HepG2 (cell line): ENCODE data around the gene SSBP4. TPM values are rescaled to one million over a fixed set of nuclear protein-coding genes. Genes with fewer than 3 reads are reported as not detected.
A peak's percentile ranks its signal among the peaks of the same experiment; 100 is the strongest.

Source experiments
- ADNP ChIP-seq: sonication (generic); formaldehyde crosslinking; IDR thresholded peaks from 2 replicates; pipeline ENCODE4 v1.4.0; 2020; ENCODE audit warnings: missing genetic modification reagents
- CHD2 ChIP-seq: IDR thresholded peaks from 2 replicates; pipeline ENCODE4 v1.6.1; 2011; ENCODE audit warnings: low read depth, low read length, improper control_type of control experiment
- EP300 ChIP-seq, 3 experiments: sonication (generic) in 1 of 3; formaldehyde crosslinking in 1 of 3; IDR thresholded peaks; 2 replicates each; pipeline versions ENCODE4 v1.5.1 to v1.6.1; 2011 to 2020; ENCODE audit warnings: low read depth in 2 of 3, low read length in 2 of 3, borderline replicate concordance in 1 of 3, improper control_type of control experiment in 1 of 3, mild to moderate bottlenecking in 1 of 3, missing genetic modification reagents in 1 of 3, moderate library complexity in 1 of 3
- FOXO1 ChIP-seq: sonication (generic); formaldehyde crosslinking; IDR thresholded peaks from 2 replicates; pipeline ENCODE4 v1.4.0; 2020; ENCODE audit warnings: missing genetic modification reagents
- PAF1 ChIP-seq: IDR thresholded peaks from 2 replicates; pipeline ENCODE4 v1.6.1; 2016; ENCODE audit warnings: missing genetic modification reagents, missing compliant biosample characterization
- PITX1 ChIP-seq: sonication (generic); formaldehyde crosslinking; IDR thresholded peaks from 2 replicates; pipeline ENCODE4 v1.5.1; 2020; ENCODE audit warnings: mild to moderate bottlenecking, missing genetic modification reagents
- POLR2A ChIP-seq, 2 experiments: IDR thresholded peaks; 2 replicates each; pipeline ENCODE4 v1.6.1; 2011; ENCODE audit warnings: low read depth in 2 of 2, low read length in 2 of 2, mild to moderate bottlenecking in 1 of 2, moderate library complexity in 1 of 2; ENCODE audit not compliant: insufficient read depth in 1 of 2
- RFX3 ChIP-seq: IDR thresholded peaks from 2 replicates; pipeline ENCODE4 v1.6.1; 2016; ENCODE audit warnings: missing biosample characterization, missing genetic modification reagents
- SIX4 ChIP-seq: sonication (generic); formaldehyde crosslinking; IDR thresholded peaks from 2 replicates; pipeline ENCODE4 v1.4.0; 2020; ENCODE audit warnings: missing genetic modification reagents
- SPEN ChIP-seq: sonication (generic); formaldehyde crosslinking; IDR thresholded peaks from 2 replicates; pipeline ENCODE4 v1.5.1; 2020; ENCODE audit warnings: low read depth, mild to moderate bottlenecking, missing genetic modification reagents
- ZNF263 ChIP-seq: sonication (generic); formaldehyde crosslinking; IDR thresholded peaks from 2 replicates; pipeline ENCODE4 v1.4.0; 2020; ENCODE audit warnings: missing genetic modification reagents
- ZNF296 ChIP-seq: sonication (generic); formaldehyde crosslinking; conservative IDR thresholded peaks from 2 replicates; pipeline ENCODE4 v1.5.0; 2020; ENCODE audit warnings: mild to moderate bottlenecking, missing genetic modification reagents
- ZNF30 ChIP-seq: sonication (generic); formaldehyde crosslinking; IDR thresholded peaks from 2 replicates; pipeline ENCODE4 v1.5.0; 2020; ENCODE audit warnings: mild to moderate bottlenecking, missing genetic modification reagents
- ZNF652 ChIP-seq: IDR thresholded peaks from 2 replicates; pipeline ENCODE4 v1.6.1; 2016; ENCODE audit warnings: low read depth, borderline replicate concordance
- ZNF672 ChIP-seq: sonication (generic); formaldehyde crosslinking; IDR thresholded peaks from 2 replicates; pipeline ENCODE4 v1.8.1; 2022; ENCODE audit warnings: missing genetic modification reagents
- ZNF773 ChIP-seq: sonication (generic); formaldehyde crosslinking; IDR thresholded peaks from 2 replicates; pipeline ENCODE4 v1.4.0; 2020; ENCODE audit warnings: missing genetic modification reagents, borderline replicate concordance
- ZNF83 ChIP-seq: sonication (generic); formaldehyde crosslinking; IDR thresholded peaks from 2 replicates; pipeline ENCODE4 v1.4.0; 2020; ENCODE audit warnings: missing genetic modification reagents, mild to moderate bottlenecking, borderline replicate concordance
- ZNF850 ChIP-seq: sonication (generic); formaldehyde crosslinking; conservative IDR thresholded peaks from 2 replicates; pipeline ENCODE4 v1.9.0; 2021; ENCODE audit warnings: mild to moderate bottlenecking, missing genetic modification reagents
- polyA plus RNA-seq, 8 experiments: library from polyadenylated mRNA; depleted of rRNA in 3 of 8; stranded (reverse) in 7 of 8; unstranded in 1 of 8; fragments of >200 nt; fragmentation: Illumina TruSeq in 4 of 8; extraction: Trizol in 4 of 8; gene quantifications; 2 replicates each; pipeline versions ENCODE4 v1.2.1 to v1.2.3, GENCODE V29; 2011 to 2016; ENCODE audit warnings: low read depth in 4 of 8, missing spikeins in 1 of 8, mixed read lengths in 1 of 8; ENCODE audit not compliant: insufficient read depth in 1 of 8
- total RNA-seq, 5 experiments: library from RNA; depleted of rRNA; stranded (reverse); fragments of >200 nt; fragmentation: Illumina TruSeq; extraction: Trizol; gene quantifications; 2 replicates each; pipeline ENCODE4 v1.2.3, GENCODE V29; 2016; ENCODE audit warnings: low read depth in 1 of 5
- TF ChIP-seq, protein P1 (sequence below): sonication (generic); formaldehyde crosslinking; IDR thresholded peaks from 2 replicates; pipeline ENCODE4 v1.8.0; 2022; ENCODE audit warnings: missing genetic modification reagents, mild to moderate bottlenecking, moderate library complexity, borderline replicate concordance
- TF ChIP-seq, protein P2 (sequence below): sonication (generic); formaldehyde crosslinking; IDR thresholded peaks from 2 replicates; pipeline ENCODE4 v1.9.0; 2021; ENCODE audit warnings: mild to moderate bottlenecking, missing genetic modification reagents
- TF ChIP-seq, protein P3 (sequence below): sonication (generic); formaldehyde crosslinking; IDR thresholded peaks from 2 replicates; pipeline ENCODE4 v1.4.0; 2020; ENCODE audit warnings: missing genetic modification reagents

The SSBP4 gene
- total and polyA plus RNA-seq, 2 of the 13 experiments (the other 11 are each of a cell fraction or from before 2014, with no cell fraction given) = 20.8 to 39.5 TPM

DNA sequence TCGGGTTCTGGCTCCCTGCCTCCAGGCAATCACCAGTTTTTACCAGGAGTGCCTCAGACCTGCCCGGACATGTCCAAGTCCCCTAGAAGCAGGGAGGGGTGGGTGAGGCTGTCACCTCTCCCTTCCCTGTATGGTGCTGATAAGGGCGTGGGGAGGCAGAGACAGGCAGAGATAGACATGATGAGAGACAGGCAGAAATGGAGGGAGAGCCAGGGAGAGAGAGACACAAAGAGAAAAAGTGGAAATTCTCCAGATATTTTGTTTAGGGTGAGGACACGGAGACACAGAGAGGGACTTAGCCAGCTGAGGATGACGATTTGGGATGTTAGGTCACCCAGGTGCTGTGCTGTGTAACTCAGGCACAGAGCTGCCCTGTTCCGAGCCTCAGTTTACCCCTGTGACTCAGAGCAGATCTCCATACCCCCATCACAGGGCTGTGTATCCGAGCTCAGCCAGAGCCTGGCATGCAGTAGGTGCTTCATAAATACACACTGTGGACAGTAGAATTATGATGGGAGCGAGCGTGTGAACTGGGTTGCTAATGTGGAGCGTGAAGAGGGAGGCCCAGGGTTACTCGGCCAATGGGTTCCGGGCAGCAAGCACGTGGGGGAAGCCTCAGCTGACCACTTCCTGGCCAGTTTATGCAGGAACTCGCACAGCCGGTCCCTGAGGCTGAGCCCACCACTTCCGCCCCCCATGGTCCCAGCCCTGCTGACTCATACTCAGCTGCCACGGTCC lies 45.1 kb upstream of the SSBP4 start (continued):
- TF ChIP-seq SIX4 (CRISPR knock-in tag) (peak; percentile 37; the same call in 1 of the 2 replicates), ZNF773 (CRISPR knock-in tag) (no peak), PITX1 (CRISPR knock-in tag) (peak; percentile 28; the same call in 1 of the 2 replicates), PAF1 (CRISPR knock-in tag) (no peak), CHD2 (no peak), FOXO1 (peak; percentile 72; the same call in 1 of the 2 replicates), RFX3 (CRISPR knock-in tag) (no peak), ZNF652 (no peak), ZNF672 (CRISPR knock-in tag) (no peak), ZNF850 (CRISPR knock-in tag) (no peak), ADNP (CRISPR knock-in tag) (peak; percentile 59; the same call in 1 of the 2 replicates), SPEN (peak; percentile 92), ZNF263 (CRISPR knock-in tag) (peak; percentile 63), POLR2A (IDR thresholded peaks at IDR 0.05; ENCODE audit: insufficient read depth in 1 of 2, low read depth in 2 of 2, low read length in 2 of 2) (peak in 1 of 2 experiments; percentile 64; a peak in 2 of 4 replicates), ZNF296 (CRISPR knock-in tag) (peak; percentile 98), ZNF30 (no peak), ZNF83 (CRISPR knock-in tag) (no peak), EP300 (IDR thresholded peaks at IDR 0.05; ENCODE audit: low read depth in 2 of 2, low read length in 2 of 2) (peak in 1 of 2 experiments; percentile 83; a peak in 2 of 4 replicates), EP300 (CRISPR knock-in tag; IDR thresholded peaks at IDR 0.05; ENCODE audit: borderline replicate concordance) (peak; percentile 77)
- TF ChIP-seq, protein P1, sequence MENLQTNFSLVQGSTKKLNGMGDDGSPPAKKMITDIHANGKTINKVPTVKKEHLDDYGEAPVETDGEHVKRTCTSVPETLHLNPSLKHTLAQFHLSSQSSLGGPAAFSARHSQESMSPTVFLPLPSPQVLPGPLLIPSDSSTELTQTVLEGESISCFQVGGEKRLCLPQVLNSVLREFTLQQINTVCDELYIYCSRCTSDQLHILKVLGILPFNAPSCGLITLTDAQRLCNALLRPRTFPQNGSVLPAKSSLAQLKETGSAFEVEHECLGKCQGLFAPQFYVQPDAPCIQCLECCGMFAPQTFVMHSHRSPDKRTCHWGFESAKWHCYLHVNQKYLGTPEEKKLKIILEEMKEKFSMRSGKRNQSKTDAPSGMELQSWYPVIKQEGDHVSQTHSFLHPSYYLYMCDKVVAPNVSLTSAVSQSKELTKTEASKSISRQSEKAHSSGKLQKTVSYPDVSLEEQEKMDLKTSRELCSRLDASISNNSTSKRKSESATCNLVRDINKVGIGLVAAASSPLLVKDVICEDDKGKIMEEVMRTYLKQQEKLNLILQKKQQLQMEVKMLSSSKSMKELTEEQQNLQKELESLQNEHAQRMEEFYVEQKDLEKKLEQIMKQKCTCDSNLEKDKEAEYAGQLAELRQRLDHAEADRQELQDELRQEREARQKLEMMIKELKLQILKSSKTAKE = peak; percentile 94
- TF ChIP-seq, protein P2, sequence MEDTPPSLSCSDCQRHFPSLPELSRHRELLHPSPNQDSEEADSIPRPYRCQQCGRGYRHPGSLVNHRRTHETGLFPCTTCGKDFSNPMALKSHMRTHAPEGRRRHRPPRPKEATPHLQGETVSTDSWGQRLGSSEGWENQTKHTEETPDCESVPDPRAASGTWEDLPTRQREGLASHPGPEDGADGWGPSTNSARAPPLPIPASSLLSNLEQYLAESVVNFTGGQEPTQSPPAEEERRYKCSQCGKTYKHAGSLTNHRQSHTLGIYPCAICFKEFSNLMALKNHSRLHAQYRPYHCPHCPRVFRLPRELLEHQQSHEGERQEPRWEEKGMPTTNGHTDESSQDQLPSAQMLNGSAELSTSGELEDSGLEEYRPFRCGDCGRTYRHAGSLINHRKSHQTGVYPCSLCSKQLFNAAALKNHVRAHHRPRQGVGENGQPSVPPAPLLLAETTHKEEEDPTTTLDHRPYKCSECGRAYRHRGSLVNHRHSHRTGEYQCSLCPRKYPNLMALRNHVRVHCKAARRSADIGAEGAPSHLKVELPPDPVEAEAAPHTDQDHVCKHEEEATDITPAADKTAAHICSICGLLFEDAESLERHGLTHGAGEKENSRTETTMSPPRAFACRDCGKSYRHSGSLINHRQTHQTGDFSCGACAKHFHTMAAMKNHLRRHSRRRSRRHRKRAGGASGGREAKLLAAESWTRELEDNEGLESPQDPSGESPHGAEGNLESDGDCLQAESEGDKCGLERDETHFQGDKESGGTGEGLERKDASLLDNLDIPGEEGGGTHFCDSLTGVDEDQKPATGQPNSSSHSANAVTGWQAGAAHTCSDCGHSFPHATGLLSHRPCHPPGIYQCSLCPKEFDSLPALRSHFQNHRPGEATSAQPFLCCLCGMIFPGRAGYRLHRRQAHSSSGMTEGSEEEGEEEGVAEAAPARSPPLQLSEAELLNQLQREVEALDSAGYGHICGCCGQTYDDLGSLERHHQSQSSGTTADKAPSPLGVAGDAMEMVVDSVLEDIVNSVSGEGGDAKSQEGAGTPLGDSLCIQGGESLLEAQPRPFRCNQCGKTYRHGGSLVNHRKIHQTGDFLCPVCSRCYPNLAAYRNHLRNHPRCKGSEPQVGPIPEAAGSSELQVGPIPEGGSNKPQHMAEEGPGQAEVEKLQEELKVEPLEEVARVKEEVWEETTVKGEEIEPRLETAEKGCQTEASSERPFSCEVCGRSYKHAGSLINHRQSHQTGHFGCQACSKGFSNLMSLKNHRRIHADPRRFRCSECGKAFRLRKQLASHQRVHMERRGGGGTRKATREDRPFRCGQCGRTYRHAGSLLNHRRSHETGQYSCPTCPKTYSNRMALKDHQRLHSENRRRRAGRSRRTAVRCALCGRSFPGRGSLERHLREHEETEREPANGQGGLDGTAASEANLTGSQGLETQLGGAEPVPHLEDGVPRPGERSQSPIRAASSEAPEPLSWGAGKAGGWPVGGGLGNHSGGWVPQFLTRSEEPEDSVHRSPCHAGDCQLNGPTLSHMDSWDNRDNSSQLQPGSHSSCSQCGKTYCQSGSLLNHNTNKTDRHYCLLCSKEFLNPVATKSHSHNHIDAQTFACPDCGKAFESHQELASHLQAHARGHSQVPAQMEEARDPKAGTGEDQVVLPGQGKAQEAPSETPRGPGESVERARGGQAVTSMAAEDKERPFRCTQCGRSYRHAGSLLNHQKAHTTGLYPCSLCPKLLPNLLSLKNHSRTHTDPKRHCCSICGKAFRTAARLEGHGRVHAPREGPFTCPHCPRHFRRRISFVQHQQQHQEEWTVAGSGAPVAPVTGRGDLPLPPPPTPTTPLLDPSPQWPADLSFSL (CRISPR knock-in tag) = no peak
- TF ChIP-seq, protein P3, sequence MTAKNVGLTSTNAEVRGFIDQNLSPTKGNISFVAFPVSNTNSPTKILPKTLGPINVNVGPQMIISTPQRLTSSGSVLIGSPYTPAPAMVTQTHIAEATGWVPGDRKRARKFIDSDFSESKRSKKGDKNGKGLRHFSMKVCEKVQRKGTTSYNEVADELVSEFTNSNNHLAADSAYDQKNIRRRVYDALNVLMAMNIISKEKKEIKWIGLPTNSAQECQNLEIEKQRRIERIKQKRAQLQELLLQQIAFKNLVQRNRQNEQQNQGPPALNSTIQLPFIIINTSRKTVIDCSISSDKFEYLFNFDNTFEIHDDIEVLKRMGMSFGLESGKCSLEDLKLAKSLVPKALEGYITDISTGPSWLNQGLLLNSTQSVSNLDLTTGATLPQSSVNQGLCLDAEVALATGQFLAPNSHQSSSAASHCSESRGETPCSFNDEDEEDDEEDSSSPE = peak; percentile 69
